ENCODE results near the gene DNAH6.
"Not testable (repeated sequence)": the region's sequence is repeated elsewhere in the genome, so short reads cannot be mapped to it uniquely, and the experiment has no call there.

Gene DNAH6

GRCh38 chr2:84847326-84848050 lies 331.2 kb downstream of the DNAH6 start:
- no peak for DNase-seq

- DNase-seq, result no peak
Observed at GRCh38 chr2:84849271-84849952, 333.1 kb downstream of the DNAH6 start.

- no peak for DNase-seq
Observed at GRCh38 chr2:84850471-84850870, 334.2 kb downstream of the DNAH6 start.

- no peak for DNase-seq
Observed at GRCh38 chr2:84851876-84852275, 335.6 kb downstream of the DNAH6 start.

DNA sequence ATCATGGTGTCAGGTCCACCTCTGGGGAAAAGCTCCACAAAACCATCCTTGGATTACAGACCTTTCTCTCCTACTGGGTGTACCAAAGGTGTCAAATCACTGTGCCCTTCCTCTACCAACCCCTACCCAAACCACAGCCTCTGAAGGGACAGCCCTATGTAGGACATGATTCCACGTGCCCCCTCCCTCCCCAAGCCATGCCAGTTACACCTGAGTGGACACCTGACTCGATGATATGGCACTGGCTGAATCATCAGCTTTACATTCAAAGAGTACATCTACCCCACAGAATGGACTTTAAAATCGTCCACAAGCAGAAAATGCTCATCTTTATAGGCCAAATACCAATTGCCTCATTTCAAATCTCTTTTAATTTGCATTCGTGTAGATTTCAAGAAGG lies 338.6 kb downstream of the DNAH6 start:
- no peak for DNase-seq

- no peak for DNase-seq
Observed at GRCh38 chr2:84855731-84856130, 339.4 kb downstream of the DNAH6 start.

GRCh38 chr2:84856787-84857186 lies 340.5 kb downstream of the DNAH6 start:
- no peak for DNase-seq

GRCh38 chr2:84857566-84857965 lies 341.3 kb downstream of the DNAH6 start:
- DNase-seq, result no peak

GRCh38 chr2:84858123-84858522 lies 341.8 kb downstream of the DNAH6 start:
- DNase-seq, result no peak

DNA sequence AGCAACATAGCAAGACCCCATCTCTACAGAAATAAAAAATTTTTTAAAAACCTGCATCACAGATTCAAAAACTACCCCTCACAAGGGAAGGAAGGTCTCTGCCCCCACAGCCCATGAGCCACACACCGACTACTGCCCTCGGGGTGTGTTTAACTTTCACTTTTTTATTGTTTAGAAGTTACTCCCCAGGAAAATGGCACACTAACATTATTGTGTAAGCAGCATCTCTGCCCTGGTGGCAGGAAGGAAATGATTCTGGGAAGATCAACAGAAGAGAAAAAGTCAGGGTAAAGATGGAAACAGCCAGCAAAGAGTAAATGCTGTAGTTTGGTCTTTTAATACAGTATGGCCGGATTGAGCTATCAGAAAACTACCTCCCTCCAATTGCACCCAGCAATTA lies 342.6 kb downstream of the DNAH6 start:
- no peak for DNase-seq

GRCh38 chr2:84861539-84861938 lies 345.2 kb downstream of the DNAH6 start:
- DNase-seq, result no peak

DNA sequence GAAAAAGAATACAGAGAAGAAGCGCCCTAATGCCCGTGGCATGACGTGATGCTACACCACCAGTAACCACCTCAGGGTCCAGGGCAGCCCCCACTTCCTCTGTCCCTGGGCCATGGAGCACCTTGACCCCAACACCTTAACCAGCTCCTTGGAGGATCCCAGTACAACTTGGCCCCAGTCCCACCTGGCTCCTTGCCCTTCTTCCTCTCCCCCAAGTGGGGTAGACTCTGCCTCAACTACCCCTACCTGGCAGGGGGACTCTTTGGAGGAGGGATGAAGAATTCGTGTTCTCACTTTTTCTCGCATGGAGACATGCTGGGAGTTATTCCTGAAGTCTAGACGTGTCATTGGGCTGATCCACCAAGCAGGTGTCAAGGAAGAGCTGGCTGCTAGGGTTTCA lies 345.7 kb downstream of the DNAH6 start:
- DNase-seq, result no peak

- no peak for DNase-seq
Observed at GRCh38 chr2:84865181-84865783, 349.0 kb downstream of the DNAH6 start.

DNA sequence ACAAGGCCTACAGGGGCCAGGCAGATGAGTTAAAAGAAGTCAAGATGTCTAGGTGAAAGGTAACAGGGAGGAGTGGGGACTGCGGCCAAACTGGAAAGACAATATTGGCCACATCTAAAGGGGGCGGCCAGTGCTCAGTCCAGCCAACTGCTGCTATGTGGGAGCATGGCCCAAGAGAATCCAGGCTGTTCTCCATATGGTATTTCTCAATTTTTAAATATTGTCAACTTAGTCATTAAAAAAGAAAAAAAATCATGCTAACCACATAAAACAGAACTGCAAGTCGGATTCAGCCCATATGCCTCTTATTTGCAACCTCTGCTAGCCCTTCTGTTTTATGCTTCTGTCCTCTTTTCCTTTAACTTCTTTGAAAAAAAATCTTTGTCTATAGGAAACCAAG lies 349.8 kb downstream of the DNAH6 start:
- no peak for DNase-seq

GRCh38 chr2:84868327-84868726 lies 352.0 kb downstream of the DNAH6 start:
- not testable (repeated sequence) for DNase-seq
